GM21529 (cell line): ENCODE results near the gene BAK1.

Source experiments
- ATAC-seq: cut with Tn5 transposase; IDR thresholded peaks from one replicate; pipeline ENCODE4 v1.9.1; 2021; ENCODE audit not compliant: unreplicated experiment

The BAK1 gene

DNA sequence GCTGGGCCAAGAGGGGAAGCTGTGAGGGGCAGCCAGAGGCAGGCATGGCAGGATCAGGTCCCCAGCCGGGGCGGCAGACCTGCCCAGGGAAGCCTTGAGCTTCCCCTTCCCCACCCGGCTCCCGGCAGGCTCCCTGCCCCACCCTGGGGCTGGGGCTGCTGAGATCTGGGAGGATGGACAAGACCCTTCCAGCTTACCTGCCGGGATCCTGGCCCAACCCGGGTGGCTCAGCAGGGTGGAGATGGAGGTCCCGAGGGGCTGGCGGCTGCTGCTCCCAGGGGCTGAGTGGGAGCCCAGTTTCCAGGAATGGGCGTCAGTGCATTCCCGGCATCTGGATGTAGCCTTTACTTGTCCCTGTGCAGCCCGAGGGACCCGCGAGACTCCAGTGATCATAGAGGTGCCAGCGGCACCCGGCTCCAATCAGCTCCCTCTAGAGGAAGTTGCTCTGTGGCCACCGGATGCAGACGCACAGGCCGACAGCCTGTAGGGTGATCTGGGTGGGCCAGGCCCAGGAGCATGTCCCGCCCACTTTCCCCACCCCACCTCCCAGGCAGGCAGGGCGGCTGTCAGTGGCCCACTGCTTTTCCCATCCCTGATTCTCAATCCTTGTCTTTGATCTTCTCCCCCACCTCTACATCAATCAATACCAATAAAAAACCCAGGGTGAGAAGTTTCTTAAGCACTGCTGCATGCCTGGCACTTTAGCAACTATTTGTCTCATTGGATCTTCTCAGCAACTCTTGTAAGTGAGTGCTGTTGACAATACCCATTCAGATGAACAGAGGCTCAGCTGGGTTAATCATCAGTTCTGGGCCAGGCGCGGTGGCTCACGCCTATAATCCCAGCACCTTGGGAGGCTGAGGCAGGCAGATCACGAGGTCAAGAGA, at the start of gene BAK1:
Gene BAK1, minus strand, starts transcription at position 449 of the 887 bp plus-strand sequence. CDS start 2,672 bp downstream, outside the sequence.
- peak; percentile 84 for ATAC-seq

GRCh38 chr6:33628401-33628964, 48.4 kb upstream of the BAK1 start:
- no peak for ATAC-seq

GRCh38 chr6:33627876-33628275, 47.8 kb upstream of the BAK1 start:
- no peak for ATAC-seq

GRCh38 chr6:33624856-33625255, 44.8 kb upstream of the BAK1 start:
- no peak for ATAC-seq

DNA sequence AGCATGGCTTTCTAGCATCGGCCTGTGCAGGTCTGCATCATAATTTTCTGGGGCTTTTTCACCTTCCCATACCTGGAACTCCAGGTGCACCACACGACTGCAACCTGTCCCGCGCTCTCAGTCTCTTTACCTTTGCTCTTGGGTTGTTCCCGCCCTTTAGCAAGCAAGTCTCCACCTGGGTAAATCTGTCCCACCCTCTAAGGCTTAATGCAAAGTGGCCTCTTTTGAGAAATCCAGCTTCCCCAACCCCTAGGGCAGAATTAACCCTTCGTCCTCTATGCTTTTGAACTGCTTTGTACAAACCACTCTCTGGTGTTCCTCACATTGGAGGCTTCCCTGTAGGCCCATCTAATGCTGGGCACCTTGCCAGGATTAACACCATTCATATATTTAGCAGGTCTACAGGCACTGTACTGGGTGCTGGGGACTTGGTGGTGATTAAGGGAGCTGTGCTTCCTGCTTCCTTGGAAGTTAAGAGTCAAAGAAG, 43.9 kb upstream of the BAK1 start:
- no peak for ATAC-seq

GRCh38 chr6:33622456-33623431, 42.7 kb upstream of the BAK1 start:
- no peak for ATAC-seq

DNA sequence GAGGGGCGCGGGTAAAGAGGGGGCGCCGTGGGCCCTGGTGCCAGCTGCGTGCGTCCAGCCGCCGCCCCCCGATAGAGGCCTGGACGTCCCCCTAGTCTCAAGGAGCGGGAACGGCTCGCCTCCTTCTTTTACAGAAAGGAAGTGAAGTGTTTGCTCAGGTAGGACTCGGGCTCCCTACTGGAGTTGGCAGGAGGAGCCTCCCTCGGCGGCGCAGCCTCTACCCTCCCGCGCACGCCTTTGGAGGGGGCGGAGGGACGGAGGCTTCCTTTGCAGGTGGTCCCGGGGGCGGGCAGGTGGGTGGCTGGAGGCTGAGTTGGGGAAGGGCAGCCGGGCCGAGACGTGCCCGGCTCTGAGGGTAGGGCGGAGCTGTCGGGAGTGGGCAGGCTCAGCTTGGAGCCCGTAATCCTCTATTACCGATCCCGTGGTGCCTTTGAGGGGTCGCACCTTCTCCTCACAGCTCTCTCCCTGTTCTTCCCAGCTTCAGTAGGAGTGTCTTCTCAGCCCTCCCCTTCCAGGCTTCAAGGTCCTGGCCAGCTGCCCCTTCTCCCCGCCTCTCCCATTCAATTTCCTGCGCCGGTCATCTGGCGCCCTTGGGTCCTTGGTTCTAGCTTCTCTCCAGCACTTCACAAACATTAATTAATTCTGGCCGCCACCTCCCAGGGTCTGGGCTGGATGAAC, 41.8 kb upstream of the BAK1 start:
- peak; percentile 15 for ATAC-seq

DNA sequence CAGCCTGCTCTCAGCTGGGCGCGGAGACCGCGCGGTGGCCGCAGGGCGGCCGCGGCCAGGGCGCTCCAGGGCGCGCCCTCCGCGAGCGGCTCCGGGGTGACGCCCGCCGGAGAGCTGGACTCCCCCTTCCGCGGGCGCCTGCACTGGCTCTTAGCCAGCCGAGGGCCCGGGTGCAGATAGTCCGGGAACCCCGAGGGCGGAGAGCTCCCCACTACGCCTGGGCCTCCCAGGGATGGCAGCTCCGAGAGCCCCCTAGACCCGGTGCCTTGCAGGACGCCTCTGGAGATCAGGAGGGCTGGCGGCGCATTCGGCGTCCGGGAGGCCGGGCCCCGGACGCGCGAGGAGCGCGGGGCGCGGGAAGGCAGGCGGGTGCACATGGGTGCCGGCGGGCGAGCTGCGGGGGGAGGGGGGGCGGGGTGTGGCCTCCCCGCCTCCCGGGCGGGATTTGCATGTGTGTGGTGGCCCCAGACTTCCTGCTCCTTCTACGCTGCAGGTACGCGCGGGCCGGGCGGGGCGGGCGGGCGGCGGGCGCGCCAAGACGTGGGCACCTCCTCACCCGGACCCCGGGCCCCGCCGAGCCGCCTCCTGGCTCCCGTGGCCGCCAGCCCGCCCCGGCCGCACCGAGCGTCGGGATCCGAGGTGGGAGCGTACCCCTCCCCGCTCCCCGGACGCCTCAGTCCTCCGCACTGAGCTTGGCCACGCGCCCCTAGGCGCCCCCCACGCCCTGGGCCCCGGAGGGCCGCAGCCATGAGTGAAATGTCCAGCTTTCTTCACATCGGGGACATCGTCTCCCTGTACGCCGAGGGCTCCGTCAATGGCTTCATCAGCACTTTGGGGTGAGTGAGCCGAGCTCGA, 41.0 kb upstream of the BAK1 start, which contains the start of gene ITPR3:
Gene ITPR3, plus strand, starts transcription at position 467 of the 855 bp plus-strand sequence. Its CDS starts 281 bp downstream, at position 748.
- peak; percentile 79 for ATAC-seq

DNA sequence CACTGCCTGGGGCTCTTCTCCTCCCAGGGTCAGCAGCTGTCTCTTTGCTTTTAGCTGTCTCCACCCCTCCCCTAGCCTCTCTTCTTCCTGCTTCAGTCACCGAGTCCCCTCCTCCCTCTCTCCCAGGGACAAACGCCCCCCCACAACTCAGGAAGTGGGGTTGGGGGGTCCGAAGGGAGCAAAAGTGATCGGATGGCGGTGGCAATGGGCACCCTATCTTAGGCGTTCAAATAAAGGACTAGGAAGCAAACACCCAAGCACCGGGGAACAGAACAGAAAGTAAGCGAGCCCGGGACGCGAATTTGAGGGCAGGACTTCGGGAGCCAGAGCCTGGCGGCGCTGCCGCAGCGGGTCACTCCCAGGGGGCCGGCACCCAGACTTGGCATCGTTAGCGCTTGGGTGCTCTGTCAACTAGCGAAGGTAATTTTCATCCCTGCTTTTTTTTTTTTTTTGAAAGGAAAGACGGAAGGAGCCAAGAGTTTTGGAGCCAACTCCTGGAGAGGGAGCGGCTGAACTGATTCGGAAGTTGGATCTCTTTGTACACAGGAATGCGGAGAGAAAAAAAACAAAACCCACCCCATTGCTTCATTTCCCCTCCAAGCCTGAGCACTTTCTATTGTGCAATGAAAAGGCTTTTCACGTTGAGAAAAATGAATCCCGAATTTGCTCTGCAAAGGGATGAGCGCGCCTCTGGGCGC, 40.2 kb upstream of the BAK1 start:
- no peak for ATAC-seq

DNA sequence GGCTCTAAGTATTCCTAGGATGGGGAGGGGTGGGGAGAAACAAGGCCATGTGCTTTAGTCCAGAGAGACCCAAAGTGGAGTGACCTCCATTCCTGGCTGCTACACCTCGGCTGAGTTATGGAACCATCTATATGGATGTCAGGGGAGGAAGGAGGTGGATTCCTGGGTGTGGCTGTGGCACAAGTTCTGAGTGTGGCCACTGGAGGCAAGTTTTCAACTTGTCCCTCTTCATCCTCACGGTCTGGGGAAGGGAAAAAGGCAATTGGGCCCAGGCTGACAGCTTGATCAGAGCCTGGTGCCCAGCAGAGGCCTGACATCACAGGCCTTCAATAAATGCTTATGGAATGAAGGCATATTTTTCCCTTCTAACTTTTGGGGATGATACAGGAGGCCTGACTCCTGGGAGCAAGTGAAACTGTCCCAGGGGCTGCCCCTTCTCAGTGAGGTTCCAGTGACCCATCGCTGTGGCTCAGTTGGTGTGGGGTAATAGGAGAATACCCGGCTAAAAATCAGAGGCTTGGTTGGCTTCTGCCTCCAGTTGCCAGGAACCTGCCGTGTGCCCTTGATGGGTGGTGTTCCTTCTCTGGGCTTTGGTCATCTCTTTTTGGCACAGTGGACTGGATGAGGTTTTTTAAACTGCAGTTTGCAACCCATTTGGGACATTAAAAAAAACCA, 39.2 kb upstream of the BAK1 start:
- ATAC-seq = no peak

GRCh38 chr6:33616913-33617312, 36.8 kb upstream of the BAK1 start:
- no peak for ATAC-seq

DNA sequence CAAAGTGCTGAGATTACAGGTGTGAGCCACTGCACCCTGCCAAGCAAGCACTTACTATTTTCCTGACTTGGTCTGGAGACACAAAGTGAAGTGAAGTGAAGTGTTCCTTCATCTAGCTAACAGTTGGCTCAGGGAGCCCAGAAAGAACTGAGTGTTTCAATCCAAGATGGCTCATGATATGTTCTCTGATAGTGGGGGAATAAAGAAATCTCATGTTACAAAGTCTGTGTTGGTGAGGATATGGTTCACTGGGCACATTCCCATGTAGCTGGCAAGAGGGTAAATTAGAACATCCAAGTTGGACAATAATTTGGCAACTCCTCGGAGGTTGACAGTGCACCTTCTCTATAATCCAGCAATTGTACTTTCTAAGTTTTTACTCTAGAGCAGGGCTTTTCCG, 36.0 kb upstream of the BAK1 start:
- ATAC-seq = no peak

DNA sequence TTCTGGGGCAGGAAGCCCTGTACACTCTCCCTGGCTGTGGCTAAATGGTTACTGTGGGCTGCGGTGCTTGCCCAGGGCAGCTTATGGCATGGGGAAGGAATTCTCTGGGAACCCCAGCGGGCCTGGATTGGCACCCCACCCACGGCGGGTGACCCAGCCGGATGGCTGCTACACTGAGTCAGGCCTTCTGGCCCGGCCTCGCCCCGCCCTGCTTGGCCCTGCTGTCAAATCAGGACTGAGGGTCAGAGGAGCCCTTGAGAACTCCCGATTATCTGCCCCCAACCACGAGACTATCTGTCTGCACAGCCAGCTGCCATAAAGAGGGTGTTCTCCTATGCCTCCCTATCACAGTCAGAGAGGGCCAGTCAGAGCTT, 33.7 kb upstream of the BAK1 start:
- no peak for ATAC-seq

- ATAC-seq = no peak
Measured at GRCh38 chr6:33613146-33613794, 33.2 kb upstream of the BAK1 start.

- no peak for ATAC-seq
Measured at GRCh38 chr6:33610779-33611732, 31.0 kb upstream of the BAK1 start.

DNA sequence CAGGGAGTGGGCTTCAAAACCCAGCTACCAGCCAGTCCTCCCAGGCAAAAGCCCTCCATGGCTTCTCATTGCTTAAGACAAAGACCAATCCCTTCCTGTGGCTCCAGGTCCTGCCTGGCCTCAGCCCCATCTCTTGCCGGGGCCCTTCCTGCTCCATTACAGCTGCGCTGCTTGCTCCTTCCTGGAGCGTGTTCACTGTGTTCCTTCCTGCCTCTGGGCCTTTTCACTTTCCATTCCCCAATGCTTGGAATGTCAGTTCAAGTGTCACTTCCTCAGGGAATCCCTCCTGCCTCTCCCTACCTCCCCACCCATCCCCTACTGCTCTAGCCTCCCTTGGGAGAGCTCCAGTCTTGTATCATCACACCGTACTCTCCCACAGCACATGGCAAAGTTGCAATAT, 30.0 kb upstream of the BAK1 start:
- ATAC-seq = no peak

GRCh38 chr6:33609528-33609927, 29.5 kb upstream of the BAK1 start:
- ATAC-seq = no peak
